ENCODE data around the gene TMEM91.
"Not testable (repeated sequence)": the region's sequence is repeated elsewhere in the genome, so short reads cannot be mapped to it uniquely, and the experiment has no call there.

TMEM91 gene

DNA sequence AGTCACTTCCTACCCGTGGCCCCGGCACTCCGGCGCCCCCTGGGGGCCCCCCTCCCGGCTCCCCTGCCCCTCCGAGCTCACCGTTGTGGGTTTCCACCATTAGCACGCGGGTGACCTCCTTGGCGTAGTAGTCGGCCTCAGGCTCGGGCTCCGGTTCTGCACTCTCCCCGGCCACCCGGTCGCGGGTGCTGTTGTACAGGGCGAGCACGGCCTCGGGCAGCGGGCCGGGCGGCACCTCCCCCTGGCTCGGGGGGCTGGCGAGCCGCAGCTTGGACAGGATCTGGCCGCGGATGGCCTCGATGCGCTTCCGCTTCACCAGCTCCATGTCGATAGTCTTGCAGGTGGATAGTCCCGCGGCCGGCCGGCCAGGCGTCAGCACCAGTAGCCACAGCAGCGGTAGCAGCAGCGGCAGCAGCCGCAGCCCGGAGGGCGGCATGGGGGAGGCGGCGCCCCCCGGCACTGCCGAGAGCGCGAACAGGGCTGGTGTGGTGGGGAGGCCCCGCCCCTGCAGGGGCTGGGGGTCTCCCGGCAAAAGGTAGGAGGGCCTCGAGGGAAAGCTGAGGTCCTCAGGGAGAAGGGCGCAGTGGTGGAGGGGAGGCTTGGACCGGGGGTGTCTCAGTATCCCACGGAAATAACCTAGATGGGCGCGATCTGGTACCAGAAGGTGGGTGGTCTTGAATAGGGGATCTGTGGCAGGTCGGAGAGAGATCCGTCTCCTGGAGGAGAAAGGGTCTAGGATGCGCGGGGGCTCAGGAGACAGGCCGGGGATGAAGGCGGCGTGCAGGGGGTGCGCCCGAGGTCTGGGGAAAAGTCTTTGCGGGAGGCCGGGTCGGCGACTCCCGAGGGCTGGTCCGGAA lies 23.5 kb upstream of the TMEM91 start:
- DNase-seq: peak in 15 of 58 donors; percentile 8 to 43 (median 14)

DNA sequence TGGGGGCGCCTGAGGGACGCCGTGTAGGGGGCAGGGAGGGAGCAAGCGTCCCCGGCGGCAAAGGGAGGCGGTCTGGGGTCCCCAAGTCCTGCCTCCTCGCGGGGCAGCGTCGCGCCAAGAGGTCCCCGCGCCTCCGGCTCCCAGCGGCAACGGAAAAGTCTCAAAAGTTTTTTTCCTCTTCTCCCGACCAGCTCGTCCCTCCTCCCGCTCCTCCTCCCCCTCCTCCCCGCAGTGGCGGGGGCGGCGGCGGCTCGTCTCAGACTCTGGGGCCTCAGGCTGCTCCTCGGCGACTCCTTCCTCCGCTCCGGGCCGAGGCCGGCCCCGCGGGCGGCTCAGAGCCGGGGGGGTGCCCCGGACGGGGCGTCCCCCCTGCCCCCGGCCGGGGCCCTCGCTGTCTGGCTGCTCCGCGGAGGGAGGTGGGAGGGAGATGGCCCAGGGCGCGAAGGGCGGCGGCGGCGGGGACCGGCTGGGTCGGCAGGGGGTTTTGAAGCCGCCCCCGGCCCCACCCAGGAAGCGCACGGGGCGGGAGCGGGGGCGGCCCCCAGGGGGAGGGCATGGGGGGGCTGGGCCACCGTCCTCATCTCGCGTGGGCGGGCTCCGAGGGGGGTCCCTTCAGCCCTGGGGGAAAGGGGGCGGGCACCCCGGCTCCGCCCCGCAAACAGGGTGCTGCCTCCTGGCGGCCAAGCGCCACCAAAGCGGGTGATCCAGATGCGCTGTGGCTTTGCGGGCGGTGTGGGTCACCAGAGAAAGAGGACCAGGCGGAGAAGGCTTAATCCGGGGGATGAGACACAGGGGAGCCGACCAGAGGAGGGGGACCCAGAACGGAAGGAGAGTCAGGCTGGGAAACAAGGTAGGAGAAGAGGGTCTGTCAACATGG lies 22.6 kb upstream of the TMEM91 start, which contains the start of gene TGFB1:
TGFB1 (minus strand) TSS at position 457 of the 877 bp plus-strand sequence. CDS start 878 bp downstream, outside the sequence.
- DNase-seq: peak in 50 of 58 donors; percentile 9 to 71 (median 47)

DNA sequence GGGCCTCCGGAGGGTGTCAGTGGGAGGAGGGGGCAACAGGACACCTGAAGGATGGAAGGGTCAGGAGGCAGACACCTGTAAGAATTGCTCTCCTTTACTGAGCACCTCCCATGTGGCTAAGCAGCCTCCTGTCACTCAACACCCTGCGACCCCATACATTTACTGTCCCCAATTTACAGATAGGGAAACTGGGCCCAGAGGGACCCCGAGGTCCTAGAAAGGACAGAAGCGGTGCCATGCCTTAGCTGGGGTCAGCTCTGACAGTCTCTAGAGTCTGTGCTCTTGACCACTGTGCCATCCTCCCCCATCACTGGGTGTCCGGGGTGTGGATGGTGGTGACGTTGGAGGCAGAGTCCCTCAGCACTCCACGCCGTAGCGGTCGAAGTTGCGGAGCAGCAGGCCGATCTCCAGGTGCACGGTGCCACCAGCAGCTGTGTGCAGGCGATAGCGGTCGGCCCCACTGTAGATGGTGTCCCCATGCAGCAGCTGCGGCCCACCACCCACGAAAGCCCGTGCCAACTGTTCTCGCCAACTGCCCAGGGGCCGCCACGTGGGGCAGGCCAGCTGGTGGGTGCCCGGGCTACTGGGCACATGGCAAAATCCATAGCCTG lies 21.9 kb upstream of the TMEM91 start:
- DNase-seq: no peak

DNA sequence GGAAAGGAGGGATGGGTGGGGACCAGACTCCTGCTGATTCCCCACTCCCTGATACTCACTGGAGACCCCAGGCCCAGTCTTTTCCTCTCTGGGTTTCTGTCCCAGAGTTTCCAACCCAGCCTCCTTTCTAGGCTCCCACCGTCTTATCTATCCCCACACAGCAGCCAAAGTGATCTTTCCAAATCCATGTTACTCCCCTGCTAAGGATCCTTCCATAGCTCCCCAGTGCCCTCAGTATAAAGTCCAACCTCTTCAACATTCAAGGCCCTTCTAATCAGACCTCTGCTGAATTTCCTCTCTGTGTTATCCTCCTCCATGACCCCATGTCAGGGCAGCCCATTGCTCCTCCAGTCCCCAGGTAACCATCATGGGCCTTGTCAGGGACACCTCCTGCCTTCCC lies 21.3 kb upstream of the TMEM91 start:
- no peak for DNase-seq

DNA sequence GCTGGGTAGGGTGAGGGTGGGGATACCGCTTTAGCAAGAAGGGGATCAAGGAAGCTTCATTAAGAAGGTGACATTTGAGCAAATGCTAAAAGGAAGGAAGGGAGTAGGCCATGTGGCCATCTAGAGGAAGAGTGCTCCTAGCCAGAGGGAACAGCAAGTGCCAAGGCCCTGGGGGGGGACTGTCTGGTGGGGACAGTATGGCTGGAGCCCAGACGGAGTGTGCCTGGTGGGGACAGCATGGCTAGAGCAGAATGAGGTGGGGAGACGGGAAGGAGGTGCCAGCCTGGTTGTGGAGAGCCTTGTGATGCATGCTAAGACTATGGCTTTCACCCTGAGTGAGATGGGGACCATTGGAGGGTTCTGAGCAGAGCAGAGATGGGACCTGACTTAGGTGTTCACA lies 20.5 kb upstream of the TMEM91 start:
- no peak for DNase-seq

DNA sequence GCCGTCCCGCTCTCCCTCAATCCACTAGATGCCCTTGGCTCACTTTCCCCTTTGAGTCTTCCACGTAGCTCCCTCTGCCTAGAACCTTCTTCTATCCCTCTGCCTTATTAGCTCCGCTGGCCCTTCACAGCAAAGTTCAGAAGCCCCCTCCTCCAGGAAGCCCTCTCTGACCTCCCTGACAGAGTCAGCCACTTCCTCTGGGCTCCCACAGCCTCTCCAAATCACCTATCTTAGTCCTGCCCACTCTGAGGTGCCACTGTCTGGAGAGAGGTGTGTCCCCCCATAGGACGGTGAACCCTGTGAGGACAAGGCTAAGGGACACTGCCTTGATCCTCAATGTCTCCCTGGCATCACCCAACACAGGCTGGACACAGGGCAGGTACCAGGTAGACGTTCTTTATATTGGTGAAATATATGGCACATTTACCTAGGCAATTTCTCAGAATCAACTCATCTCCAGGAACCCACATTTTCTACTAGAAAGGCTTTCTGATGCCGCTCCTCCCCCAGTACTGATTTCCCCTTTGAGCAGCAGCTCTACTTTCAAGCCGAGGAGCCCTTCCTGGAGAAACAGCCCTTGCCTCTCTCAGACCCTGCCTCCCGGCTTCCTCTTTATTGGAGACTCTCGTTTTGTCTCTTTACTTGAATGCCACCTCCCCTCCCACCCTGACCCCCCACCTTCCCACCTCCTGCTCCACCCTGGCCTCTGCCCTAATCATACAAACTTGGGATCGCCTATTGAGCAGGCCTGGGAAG lies 19.2 kb upstream of the TMEM91 start:
- DNase-seq: peak in 1 of 58 donors; percentile 11

DNA sequence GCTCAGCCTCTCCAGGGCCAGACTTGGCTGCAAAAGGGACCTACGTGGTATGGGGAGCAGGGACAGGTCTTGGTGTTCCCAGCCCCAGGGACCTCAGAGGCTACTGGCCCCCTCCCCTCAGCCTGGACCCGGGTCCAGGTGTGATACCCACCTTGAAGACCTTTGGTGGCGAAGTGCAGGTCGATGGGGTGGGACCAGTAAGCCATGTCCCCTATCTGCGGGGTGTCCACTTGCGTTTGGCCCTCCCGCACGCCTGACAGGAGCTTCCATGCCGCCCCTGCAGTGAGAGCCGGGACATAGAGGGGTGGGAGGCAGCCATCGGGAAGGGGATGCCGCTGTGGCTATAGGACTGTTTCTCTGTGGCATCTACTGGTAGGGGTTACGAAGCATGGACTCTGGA lies 18.6 kb upstream of the TMEM91 start:
- DNase-seq: no peak

DNA sequence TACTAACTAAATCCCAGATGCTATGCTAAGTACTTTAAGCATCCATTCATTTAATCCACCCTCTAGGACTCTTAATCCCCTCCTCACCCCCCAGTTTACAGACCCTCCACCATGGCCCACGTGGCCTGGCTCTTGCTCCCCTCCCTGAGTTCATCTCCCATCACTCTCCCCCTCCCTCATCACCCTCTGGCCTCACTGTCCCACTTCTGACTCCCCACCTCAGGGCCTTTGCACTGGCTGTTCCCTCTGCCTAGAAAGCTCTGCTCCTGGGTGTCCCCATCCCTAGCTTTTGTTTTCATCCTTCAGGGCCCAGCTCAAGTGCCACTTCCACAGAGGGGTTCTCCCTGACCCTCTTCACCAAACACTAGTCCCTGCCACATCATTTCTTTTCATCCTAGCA lies 16.6 kb upstream of the TMEM91 start:
- no peak for DNase-seq

DNA sequence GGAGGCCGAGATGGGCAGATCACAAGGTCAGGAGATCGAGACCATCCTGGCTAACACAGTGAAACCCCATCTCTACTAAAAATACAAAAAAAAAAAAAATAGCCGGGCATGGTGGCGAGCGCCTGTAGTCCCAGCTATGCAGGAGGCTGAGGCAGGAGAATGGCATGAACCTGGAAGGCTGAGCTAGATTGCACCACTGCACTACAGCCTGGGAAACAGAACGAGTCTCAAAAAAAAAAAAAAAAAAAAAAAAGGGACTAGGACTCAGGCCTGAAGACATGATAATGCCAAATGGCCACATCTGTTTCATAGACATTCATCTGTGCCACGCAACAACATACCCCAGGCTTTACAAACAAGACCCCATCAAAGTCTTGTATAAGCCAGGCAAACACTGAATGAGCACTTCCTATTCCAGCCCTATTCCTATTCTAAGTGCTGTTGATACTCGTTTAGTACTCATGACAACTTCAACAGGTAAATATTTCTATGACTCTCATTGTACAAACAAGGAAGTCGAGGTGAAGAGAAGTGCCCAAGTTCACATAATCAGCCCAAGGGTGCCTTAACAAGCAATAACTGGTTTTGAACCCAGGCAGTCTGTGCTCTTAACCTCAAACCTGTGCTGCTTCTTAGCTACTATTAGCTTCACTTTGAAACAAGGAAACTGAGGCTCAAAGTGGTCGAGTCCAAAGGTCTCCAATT lies 14.0 kb upstream of the TMEM91 start:
- no peak for DNase-seq

DNA sequence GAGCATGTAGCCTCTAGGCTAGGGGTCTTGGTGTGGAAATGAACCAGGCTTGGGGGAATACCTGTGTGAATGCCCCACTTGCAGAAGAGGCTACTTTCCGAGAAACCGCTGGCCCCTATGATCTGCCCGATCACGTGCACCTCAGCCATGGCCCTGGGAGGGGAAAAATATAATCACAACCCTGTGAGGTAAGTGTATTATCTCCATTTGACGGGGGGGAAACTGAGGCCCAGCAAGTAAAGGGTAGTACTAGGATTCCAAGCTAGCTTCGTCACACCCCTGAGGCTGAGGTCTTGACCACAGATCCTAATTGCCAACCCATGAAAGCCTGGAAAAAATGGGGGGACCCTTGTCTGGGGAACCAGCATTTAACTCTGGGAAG lies 13.0 kb upstream of the TMEM91 start:
- DNase-seq: no peak

DNA sequence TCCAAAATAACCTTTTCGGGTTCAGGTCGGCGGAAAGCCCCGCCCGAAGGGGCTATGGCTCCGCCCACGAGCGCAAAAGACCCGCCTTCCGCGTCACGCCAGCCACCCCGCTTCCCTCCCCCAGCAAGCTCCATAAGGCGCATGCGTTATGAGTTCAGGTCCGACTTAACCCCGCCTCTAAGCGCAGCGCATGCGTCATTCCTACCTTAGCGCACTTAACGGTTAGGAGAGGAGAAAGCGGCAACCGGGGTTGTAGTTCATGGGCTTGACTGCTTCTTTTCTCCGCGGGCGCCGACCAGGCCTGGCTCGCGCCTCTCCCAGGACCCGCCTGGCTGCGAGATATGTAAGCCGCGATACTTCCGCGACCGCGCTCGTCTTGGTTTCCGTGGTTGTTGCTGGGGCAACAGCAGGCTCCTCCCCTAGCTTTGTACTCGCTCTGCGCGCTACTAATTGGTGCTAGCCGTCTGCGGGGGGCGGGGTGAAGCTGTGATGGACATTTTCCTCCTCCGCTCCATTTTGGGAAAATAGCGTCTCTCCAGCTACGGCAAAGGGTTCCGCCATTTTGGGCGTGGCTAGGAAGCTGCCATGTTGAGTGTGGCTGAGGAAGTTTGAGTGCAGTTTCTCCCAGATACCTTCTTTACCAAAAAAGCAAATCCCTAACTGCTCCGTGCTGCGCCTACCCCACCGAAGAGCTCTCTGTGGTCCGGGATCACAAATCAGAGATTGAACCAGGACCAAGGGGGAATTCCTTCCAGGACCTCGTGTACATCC lies 12.4 kb upstream of the TMEM91 start, which contains the start of gene B9D2:
B9D2 (minus strand) TSS at position 397 of the 771 bp plus-strand sequence. CDS start 630 bp downstream, outside the sequence.
- peak; percentile 74 to 100 (median 97) for DNase-seq

DNA sequence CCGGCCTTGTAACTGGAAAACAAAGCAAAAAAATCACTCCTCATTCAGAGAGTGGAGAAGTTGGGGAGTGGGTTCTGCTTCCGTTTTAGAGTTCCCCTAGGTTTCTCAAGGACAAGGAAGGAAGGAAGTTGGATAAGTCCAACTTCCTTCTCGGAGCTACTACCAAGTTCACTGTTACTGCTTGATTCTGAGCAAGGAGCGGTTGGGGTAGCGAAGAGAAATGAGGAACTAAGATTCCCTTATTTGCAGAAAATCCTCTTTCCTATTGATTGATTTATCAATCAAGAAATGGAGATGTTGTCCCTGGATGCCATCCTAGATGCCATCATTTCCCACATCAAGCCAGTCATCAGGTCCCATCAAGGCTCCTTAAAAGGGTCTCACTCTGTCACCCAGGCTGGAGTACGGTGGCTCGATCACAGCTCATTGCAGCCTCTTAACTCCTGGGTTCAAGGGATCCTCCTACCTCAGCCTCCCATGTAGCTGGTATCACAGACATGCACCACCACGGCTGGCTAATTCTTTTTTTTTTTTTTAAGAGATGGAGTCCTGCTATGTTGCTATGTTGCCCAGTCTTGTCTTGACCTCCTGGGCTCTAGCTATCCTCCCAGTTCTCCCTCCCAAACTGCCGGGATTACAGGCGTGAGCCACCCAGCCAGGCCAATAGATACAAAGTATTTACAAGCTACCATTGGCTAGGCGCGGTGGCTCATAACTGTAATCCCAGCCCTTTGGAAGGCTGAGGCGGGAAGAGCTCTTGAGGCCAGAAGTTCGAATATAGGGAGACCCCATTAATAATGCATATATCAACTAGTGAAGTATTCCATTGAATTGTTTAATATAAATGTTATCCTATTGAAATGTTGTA lies 11.6 kb upstream of the TMEM91 start:
- DNase-seq: no peak

DNA sequence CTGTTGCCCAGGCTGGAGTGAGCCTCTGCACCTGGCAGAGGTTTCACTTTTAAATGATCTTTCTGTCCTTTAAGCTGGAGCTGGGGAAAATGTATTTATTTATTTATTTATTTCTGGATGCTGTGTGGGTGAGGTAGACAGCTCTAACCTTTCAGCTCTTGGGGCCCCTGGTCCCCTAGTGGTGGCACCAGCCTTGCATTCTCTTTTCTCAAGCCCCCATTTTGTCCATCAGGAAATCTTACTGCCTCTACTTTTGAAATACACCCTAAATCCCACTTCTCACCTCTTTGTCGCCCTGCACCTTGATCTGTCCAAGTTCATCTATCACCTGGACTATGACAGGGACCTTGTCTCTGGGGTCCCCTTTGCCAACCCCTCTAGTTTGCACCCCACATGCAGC lies 10.2 kb upstream of the TMEM91 start:
- no peak for DNase-seq

DNA sequence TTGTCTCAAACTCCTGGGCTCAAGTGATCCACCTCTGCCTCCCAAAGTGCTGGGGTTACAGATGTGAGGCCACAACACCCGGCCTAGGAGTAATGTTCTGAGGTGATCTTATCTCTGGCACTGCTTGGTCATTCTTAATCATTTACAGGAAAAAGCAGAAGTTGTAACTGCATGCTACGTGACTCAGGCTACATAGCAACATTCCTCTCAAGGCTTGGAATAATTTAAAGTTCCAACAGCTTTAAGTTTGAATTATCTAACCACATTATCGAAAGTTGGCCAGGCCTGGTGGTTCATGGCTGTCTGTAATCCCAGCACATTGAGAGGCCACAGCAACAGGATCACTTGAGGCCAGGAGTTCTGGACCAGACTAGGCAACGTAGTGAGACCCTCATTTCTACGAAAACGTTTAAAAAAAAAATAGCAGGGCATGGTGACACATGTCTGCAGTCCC lies 8.5 kb upstream of the TMEM91 start:
- DNase-seq: no peak

DNA sequence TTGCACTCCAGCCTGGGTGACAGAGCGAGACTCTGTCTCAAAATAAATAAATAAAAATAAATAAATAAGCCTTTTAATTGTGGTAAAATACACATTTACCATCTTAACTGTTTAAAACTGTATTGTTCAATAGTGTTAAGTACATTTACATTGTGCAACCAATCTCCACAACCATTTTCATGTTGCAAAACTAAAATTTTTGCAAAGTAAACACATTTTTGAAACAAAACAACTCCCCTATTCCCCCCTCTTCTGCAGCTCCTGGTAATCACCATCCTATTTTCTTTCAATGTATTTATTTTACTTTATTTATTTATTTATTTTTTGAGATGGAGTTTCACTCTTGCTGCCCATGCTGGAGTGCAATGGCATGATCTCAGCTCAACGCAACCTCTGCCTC lies 6.6 kb upstream of the TMEM91 start:
- DNase-seq: no peak

DNA sequence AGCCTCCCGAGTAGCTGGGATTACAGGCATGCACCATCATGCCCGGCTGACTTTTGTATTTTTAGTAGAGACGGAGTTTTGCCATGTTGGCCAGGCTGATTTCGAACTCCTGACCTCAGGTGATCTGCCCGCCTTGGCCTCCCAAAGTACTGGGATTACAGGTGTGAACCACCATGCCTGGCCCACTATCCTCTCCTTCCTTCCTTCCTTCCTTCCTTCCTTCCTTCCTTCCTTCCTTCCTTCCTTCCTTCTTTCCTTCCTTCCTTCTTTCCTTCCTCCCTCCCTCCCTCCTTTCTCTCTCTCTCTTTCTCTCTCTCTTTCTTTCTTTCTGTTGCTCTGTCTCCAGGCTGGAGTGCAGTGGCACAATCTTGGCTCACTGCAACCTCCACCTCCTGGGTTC lies 5.2 kb upstream of the TMEM91 start:
- DNase-seq: not testable (repeated sequence)

DNA sequence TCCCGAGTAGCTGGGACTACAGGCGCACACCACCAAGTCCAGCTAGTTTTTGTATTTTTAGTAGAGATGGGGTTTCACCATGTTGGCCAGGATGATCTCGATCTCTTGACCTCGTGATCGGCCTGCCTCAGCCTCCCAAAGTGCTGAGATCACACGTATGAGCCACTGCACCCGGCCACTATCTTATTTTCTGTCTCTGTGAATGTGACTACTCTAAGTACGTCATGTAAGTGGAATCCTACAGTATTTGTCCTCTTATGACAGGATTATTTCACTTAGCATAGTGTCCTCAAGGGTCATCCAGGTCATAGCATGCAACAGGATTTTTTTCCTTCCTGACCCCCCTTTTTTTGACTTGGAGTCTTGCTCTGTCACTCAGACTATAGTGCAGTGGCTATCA lies 4.8 kb upstream of the TMEM91 start:
- DNase-seq: no peak

DNA sequence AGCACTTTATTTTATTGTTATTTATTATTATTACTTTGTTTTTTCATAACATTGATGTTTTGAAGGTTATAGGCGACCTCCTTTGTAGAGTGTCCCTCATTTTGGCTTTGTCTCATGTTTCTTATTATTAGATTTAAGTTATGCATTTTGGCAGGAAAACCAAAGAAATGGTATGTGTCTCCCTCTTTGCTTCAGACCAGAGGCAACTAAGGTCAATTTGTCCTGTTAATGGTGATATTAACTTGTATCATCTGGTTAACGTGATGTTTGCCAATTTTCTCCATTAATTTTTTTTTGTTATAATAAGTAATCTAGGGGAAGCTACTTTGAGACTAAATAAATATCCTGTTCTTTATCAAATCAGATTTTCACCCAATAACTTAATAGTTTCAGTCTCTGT lies 3.8 kb upstream of the TMEM91 start:
- no peak for DNase-seq

All from anterior cingulate cortex (tissue), 58 donors.